HepG2 (cell line): ENCODE measurements around the gene ANXA2. TPM values are rescaled to one million over a fixed set of nuclear protein-coding genes. Genes with fewer than 3 reads are reported as not detected.

Experiments used
- ATAC-seq: fragments of 200-7000 bp; cut with Tn5 transposase; 3 replicates; pipeline ENCODE4 v1.9.1; 2020; ENCODE audit warnings: mild to moderate bottlenecking, moderate library complexity
- BruUV-seq: library from RNA; stranded (reverse); fragments of 400-500 nt; replicated peaks from 2 replicates; lab custom pipeline; 2021; lab: Mats Ljungman, UMichigan
- CTCF ChIA-PET: fragments of 300-600 bp; formaldehyde crosslinking; extraction: SDS; loops from one replicate; lab custom pipeline; 2021; ENCODE audit warnings: low total read pairs, inconsistent platforms, low intra/inter-chr PET ratio; lab: Yijun Ruan, JAX
- POLR2A ChIA-PET: fragments of 350-600 bp; sonication (Branson Sonifier 250); formaldehyde crosslinking; loops from one replicate; lab custom pipeline; 2020; ENCODE audit warnings: antibody characterized with exemption, inconsistent platforms; lab: Yijun Ruan, JAX
- DNase-seq: peaks from one replicate; pipeline ENCODE4 v3.0.0-alpha.2; 2015; ENCODE audit warnings: low spot score
- FAIRE-seq: peaks from 3 replicates; lab custom pipeline; 2011; peaks lifted over from hg19 to GRCh38; lab: Jason Lieb, UNC
- H2AFZ ChIP-seq: one replicate; pipeline ENCODE4 v1.6.1; 2011; ENCODE audit warnings: low read length, inconsistent platforms
- H3K27ac ChIP-seq: fragments of 300-600 bp; 3 replicates; pipeline ENCODE4 v1.8.0; 2011; ENCODE audit warnings: mixed run types, mild to moderate bottlenecking, mixed read lengths, low read length, inconsistent platforms; ENCODE audit not compliant: insufficient read depth; ENCODE audit errors: extremely low read length
- H3K27me3 ChIP-seq, 2 experiments: fragments of 200-600 bp in 1 of 2; 2 replicates in 1 of 2; 3 replicates in 1 of 2; pipeline versions ENCODE4 v1.6.0 to v1.8.0; 2011; ENCODE audit warnings: low read length in 2 of 2, mild to moderate bottlenecking in 2 of 2, moderate library complexity in 2 of 2, inconsistent platforms in 1 of 2; ENCODE audit not compliant: insufficient read depth in 2 of 2, control insufficient read depth in 1 of 2
- H3K36me3 ChIP-seq, 2 experiments: fragments of 200-600 bp in 1 of 2; replicated peaks in 1 of 2; 2 replicates in 1 of 2; 3 replicates in 1 of 2; pipeline versions ENCODE4 v1.5.1 to v1.8.0; 2011; ENCODE audit warnings: low read length in 2 of 2, inconsistent platforms in 1 of 2; ENCODE audit not compliant: insufficient read depth in 2 of 2, control insufficient read depth in 1 of 2
- H3K4me1 ChIP-seq: 2 replicates; pipeline ENCODE4 v1.5.1; 2012; ENCODE audit warnings: low read length, inconsistent platforms; ENCODE audit not compliant: insufficient read depth
- H3K4me2 ChIP-seq: 2 replicates; pipeline ENCODE4 v1.6.0; 2011; ENCODE audit warnings: low read depth, low read length, inconsistent platforms
- H3K4me3 ChIP-seq, 3 experiments: fragments of 200-600 bp in 1 of 3; sonication (generic), shearing (Covaris generic) in 1 of 3; replicated peaks in 1 of 3; 2 replicates each; pipeline ENCODE4 v1.5.1; 2011 to 2016; ENCODE audit warnings: low read length in 3 of 3, inconsistent platforms in 2 of 3, low read depth in 2 of 3, mild to moderate bottlenecking in 2 of 3, control low read depth in 1 of 3, mixed read lengths in 1 of 3; ENCODE audit not compliant: insufficient read depth in 1 of 3
- H3K79me2 ChIP-seq: one replicate; pipeline ENCODE4 v1.6.1; 2011; ENCODE audit warnings: low read length, inconsistent platforms; ENCODE audit not compliant: insufficient read depth
- H3K9ac ChIP-seq: 2 replicates; pipeline ENCODE4 v1.6.0; 2011; ENCODE audit warnings: mild to moderate bottlenecking, low read depth, low read length, inconsistent platforms; ENCODE audit not compliant: insufficient read depth
- H3K9me3 ChIP-seq: 2 replicates; pipeline ENCODE4 v1.5.1; 2012; ENCODE audit warnings: mild to moderate bottlenecking, low read length
- H4K20me1 ChIP-seq: 2 replicates; pipeline ENCODE4 v1.6.0; 2011; ENCODE audit warnings: inconsistent platforms, mild to moderate bottlenecking, low read length, moderate library complexity; ENCODE audit not compliant: insufficient read depth
- ATM ChIP-seq: fragments of 450-650 bp; IDR thresholded peaks from 2 replicates; pipeline ENCODE4 v1.7.1; 2017; ENCODE audit warnings: mild to moderate bottlenecking, borderline replicate concordance
- BORCS8-MEF2B ChIP-seq: sonication (generic); formaldehyde crosslinking; IDR thresholded peaks from 2 replicates; pipeline ENCODE4 v1.8.0; 2022; ENCODE audit warnings: mild to moderate bottlenecking, missing genetic modification reagents
- FOXP1 ChIP-seq, 2 experiments: fragments of 450-650 bp in 1 of 2; IDR thresholded peaks; 2 replicates each; pipeline ENCODE4 v1.6.1; 2017 to 2018; ENCODE audit warnings: antibody characterized with exemption in 1 of 2
- KDM2A ChIP-seq: sonication (generic); formaldehyde crosslinking; IDR thresholded peaks from 2 replicates; pipeline ENCODE4 v1.4.0; 2020; ENCODE audit warnings: low read depth, missing genetic modification reagents, borderline replicate concordance
- KDM5A ChIP-seq: fragments of 200-600 bp; sonication (generic); IDR thresholded peaks from 2 replicates; pipeline ENCODE4 v1.7.0; 2018; ENCODE audit warnings: antibody characterized with exemption, mild to moderate bottlenecking, low read length, borderline replicate concordance
- NCOA2 ChIP-seq: sonication (generic); formaldehyde crosslinking; IDR thresholded peaks from 2 replicates; pipeline ENCODE4 v1.8.0; 2022; ENCODE audit warnings: inconsistent platforms
- NFYB ChIP-seq: sonication (generic); formaldehyde crosslinking; IDR thresholded peaks from 2 replicates; pipeline ENCODE4 v1.4.0; 2020; ENCODE audit warnings: missing genetic modification reagents
- NPAS2 ChIP-seq: sonication (generic); formaldehyde crosslinking; IDR thresholded peaks from 2 replicates; pipeline ENCODE4 v1.8.0; 2022; ENCODE audit warnings: mild to moderate bottlenecking, missing genetic modification reagents, borderline replicate concordance
- PAX8 ChIP-seq: sonication (generic); formaldehyde crosslinking; IDR thresholded peaks from 2 replicates; pipeline ENCODE4 v1.8.0; 2022; ENCODE audit warnings: mild to moderate bottlenecking, missing genetic modification reagents, borderline replicate concordance
- SMAD9 ChIP-seq: sonication (generic); formaldehyde crosslinking; IDR thresholded peaks from 2 replicates; pipeline ENCODE4 v1.5.1; 2020; ENCODE audit warnings: mild to moderate bottlenecking, missing genetic modification reagents
- SMC3 ChIP-seq: IDR thresholded peaks from 2 replicates; pipeline ENCODE4 v1.6.1; 2011; ENCODE audit warnings: low read length, improper control_type of control experiment
- STAG1 ChIP-seq: sonication (generic); formaldehyde crosslinking; IDR thresholded peaks from 2 replicates; pipeline ENCODE4 v1.4.0; 2020; ENCODE audit warnings: missing genetic modification reagents
- THAP11 ChIP-seq: IDR thresholded peaks from 2 replicates; pipeline ENCODE4 v1.6.1; 2016; ENCODE audit warnings: missing biosample characterization, missing genetic modification reagents
- ZNF547 ChIP-seq: sonication (generic); formaldehyde crosslinking; IDR thresholded peaks from 2 replicates; pipeline ENCODE4 v1.5.1; 2020; ENCODE audit warnings: mild to moderate bottlenecking, missing genetic modification reagents
- ZNF878 ChIP-seq: sonication (generic); formaldehyde crosslinking; IDR thresholded peaks from 2 replicates; pipeline ENCODE4 v1.8.1; 2023; ENCODE audit warnings: mild to moderate bottlenecking, missing genetic modification reagents, moderate library complexity
- WGBS: methylation state at CpG from one replicate; pipeline ENCODE4 v1.1.6; 2017; ENCODE audit warnings: low lambda C conversion rate; 5-methylcytosine and 5-hydroxymethylcytosine counted together
- in situ Hi-C: cut with HindIII; loops from 2 replicates; pipeline ENCODE4 v1.10.0; 2017; ENCODE audit warnings: low pct_unique_long_range_greater_than_20kb; ENCODE audit not compliant: extremely low pct_ligation_motif_present
- intact Hi-C: fragments of 100-400 bp; cut with micrococcal nuclease; formaldehyde crosslinking; loops from one replicate; pipeline ENCODE4 v1.10.0; 2022; ENCODE audit not compliant: unreplicated experiment
- polyA plus RNA-seq, 8 experiments: library from polyadenylated mRNA; depleted of rRNA in 3 of 8; stranded (reverse) in 7 of 8; unstranded in 1 of 8; fragments of >200 nt; fragmentation: Illumina TruSeq in 4 of 8; extraction: Trizol in 4 of 8; gene quantifications; 2 replicates each; pipeline versions ENCODE4 v1.2.1 to v1.2.3, GENCODE V29; 2011 to 2016; ENCODE audit warnings: low read depth in 4 of 8, missing spikeins in 1 of 8, mixed read lengths in 1 of 8; ENCODE audit not compliant: insufficient read depth in 1 of 8
- total RNA-seq, 5 experiments: library from RNA; depleted of rRNA; stranded (reverse); fragments of >200 nt; fragmentation: Illumina TruSeq; extraction: Trizol; gene quantifications; 2 replicates each; pipeline ENCODE4 v1.2.3, GENCODE V29; 2016; ENCODE audit warnings: low read depth in 1 of 5
- TF ChIP-seq, protein P1 (sequence below): sonication (generic); formaldehyde crosslinking; IDR thresholded peaks from 2 replicates; pipeline ENCODE4; 2020; ENCODE audit warnings: missing genetic modification reagents, mild to moderate bottlenecking, borderline replicate concordance
- TF ChIP-seq, protein P2 (sequence below): sonication (generic); formaldehyde crosslinking; conservative IDR thresholded peaks from 2 replicates; pipeline ENCODE4 v1.5.0; 2020; ENCODE audit warnings: missing genetic modification reagents

ANXA2 gene
- total and polyA plus RNA-seq, 2 of the 13 experiments (the other 11 are each of a cell fraction or from before 2014, with no cell fraction given): 196 to 613 TPM

DNA sequence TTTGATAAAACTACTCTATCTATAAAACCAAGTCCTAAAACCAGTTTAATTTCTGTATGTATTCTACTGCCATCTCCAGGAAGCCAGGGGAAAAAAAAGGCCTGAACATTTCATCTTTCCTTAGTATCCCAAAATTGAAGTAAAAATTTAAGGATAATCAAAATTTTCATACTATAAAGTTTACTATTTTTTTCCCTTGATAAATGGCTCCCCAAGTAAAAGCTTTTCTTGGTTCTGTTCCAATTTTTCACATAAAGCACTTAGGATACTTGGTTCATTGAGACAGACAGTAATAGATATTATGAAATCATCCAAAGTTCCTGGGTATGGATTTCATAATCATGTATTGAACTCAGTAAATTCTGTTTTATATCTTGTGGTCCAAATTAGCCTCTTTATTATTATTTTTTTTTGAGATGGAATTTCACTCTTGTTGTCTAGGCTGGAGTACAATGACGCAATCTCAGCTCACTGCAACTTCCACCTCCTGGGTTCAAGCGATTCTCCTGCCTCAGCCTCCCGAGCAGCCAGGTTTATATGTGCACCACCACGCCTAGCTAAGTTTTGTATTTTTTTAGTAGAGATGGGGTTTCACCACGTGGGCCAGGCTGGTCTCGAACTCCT is 46.6 kb upstream of the ANXA2 start:
- ATAC-seq (no peak), DNase-seq (peak; percentile 28), FAIRE-seq (no peak)
- intact Hi-C loops (loop anchor here (1.0 to 5.0 kb wide), 3 partner anchors 52 to 85 kb away; no protein-coding TSS in a partner anchor), in situ Hi-C loops (loop anchor here (5.0 kb wide), 1 partner anchor 82 kb away; no protein-coding TSS in a partner anchor)
- Histone ChIP-seq H3K9me3 (no peaks in the 10 kb centered on the region), H3K4me2 (no peak overlapping the region), H3K79me2 (no peaks in the 10 kb centered on the region), H2AFZ (no peak overlapping the region), H3K36me3 (peaks cover 3 to 12% of the 10 kb centered on the region in 2 experiments; a peak in 3 of 5 replicates), H3K4me3 (no peak overlapping the region), H3K9ac (no peak overlapping the region), H4K20me1 (no peaks in the 10 kb centered on the region), H3K4me1 (peaks cover 27% of the 10 kb centered on the region), H3K27me3 (no peaks in the 10 kb centered on the region), H3K27ac (no peak overlapping the region)
- WGBS: 90% methylated on average over 6 of the region's 6 CpGs
- ChIA-PET POLR2A (interaction anchor here (0.7 to 1.7 kb wide), 3 partner anchors 52 to 76 kb away, joined by 3 to 5 read pairs (median 3); no protein-coding TSS in a partner anchor), CTCF (interaction anchor here (0.9 to 2.9 kb wide), 2 partner anchors 85 to 114 kb away, joined by 3 to 34 read pairs; no protein-coding TSS in a partner anchor)
- no TSS peak for BruUV-seq
- TF ChIP-seq SMAD9 (no peak), FOXP1 (IDR thresholded peaks at IDR 0.05) (no peak), FOXP1 (CRISPR knock-in tag; IDR thresholded peaks at IDR 0.05) (no peak), SMC3 (peak; percentile 58), PAX8 (CRISPR knock-in tag) (no peak), ZNF547 (CRISPR knock-in tag) (no peak), THAP11 (no peak), NCOA2 (CRISPR knock-in tag) (no peak), NPAS2 (CRISPR knock-in tag) (no peak), STAG1 (CRISPR knock-in tag) (peak; percentile 59), ATM (no peak), NFYB (CRISPR knock-in tag) (no peak), ZNF878 (CRISPR knock-in tag) (no peak), KDM5A (no peak), KDM2A (no peak), BORCS8-MEF2B (CRISPR knock-in tag) (no peak)
- TF ChIP-seq, protein P1, sequence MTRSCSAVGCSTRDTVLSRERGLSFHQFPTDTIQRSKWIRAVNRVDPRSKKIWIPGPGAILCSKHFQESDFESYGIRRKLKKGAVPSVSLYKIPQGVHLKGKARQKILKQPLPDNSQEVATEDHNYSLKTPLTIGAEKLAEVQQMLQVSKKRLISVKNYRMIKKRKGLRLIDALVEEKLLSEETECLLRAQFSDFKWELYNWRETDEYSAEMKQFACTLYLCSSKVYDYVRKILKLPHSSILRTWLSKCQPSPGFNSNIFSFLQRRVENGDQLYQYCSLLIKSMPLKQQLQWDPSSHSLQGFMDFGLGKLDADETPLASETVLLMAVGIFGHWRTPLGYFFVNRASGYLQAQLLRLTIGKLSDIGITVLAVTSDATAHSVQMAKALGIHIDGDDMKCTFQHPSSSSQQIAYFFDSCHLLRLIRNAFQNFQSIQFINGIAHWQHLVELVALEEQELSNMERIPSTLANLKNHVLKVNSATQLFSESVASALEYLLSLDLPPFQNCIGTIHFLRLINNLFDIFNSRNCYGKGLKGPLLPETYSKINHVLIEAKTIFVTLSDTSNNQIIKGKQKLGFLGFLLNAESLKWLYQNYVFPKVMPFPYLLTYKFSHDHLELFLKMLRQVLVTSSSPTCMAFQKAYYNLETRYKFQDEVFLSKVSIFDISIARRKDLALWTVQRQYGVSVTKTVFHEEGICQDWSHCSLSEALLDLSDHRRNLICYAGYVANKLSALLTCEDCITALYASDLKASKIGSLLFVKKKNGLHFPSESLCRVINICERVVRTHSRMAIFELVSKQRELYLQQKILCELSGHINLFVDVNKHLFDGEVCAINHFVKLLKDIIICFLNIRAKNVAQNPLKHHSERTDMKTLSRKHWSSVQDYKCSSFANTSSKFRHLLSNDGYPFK (CRISPR knock-in tag): no peak
- TF ChIP-seq, protein P2, sequence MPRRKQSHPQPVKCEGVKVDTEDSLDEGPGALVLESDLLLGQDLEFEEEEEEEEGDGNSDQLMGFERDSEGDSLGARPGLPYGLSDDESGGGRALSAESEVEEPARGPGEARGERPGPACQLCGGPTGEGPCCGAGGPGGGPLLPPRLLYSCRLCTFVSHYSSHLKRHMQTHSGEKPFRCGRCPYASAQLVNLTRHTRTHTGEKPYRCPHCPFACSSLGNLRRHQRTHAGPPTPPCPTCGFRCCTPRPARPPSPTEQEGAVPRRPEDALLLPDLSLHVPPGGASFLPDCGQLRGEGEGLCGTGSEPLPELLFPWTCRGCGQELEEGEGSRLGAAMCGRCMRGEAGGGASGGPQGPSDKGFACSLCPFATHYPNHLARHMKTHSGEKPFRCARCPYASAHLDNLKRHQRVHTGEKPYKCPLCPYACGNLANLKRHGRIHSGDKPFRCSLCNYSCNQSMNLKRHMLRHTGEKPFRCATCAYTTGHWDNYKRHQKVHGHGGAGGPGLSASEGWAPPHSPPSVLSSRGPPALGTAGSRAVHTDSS: no peak
